ENCODE measurements around the gene CDHR3. TPM values are rescaled to one million over a fixed set of nuclear protein-coding genes. Genes with fewer than 3 reads are reported as not detected.

CDHR3 gene
- total RNA-seq, 1 experiment from 2014 or later = 19.1 TPM

- H3K36me3 Mint-ChIP-seq = peaks cover 39% of the 10 kb centered on the region
- no peak for TF ChIP-seq ZBTB43 (CRISPR knock-in tag; IDR thresholded peaks at IDR 0.05)
- TF ChIP-seq HMGA2 (CRISPR knock-in tag; IDR thresholded peaks at IDR 0.05) = no peak
- TF ChIP-seq CBFB (CRISPR knock-in tag; IDR thresholded peaks at IDR 0.05; ENCODE audit: low read depth) = no peak
- no peak for TF ChIP-seq SMAD3 (CRISPR knock-in tag; IDR thresholded peaks at IDR 0.05; ENCODE audit: borderline replicate concordance)
- peak; percentile 76 for TF ChIP-seq ETV6 (CRISPR knock-in tag; IDR thresholded peaks at IDR 0.05)
- no peak for TF ChIP-seq IRF1 (CRISPR knock-in tag; IDR thresholded peaks at IDR 0.05)
- no peak for TF ChIP-seq AR (CRISPR knock-in tag; IDR thresholded peaks at IDR 0.05)
- no peak for TF ChIP-seq TP53 (CRISPR knock-in tag; IDR thresholded peaks at IDR 0.05)
- TF ChIP-seq ZNF423 (CRISPR knock-in tag; IDR thresholded peaks at IDR 0.05) = no peak
- TF ChIP-seq MXD4 (CRISPR knock-in tag; IDR thresholded peaks at IDR 0.05; ENCODE audit: borderline replicate concordance) = no peak
- TF ChIP-seq NR3C1 (CRISPR knock-in tag; conservative IDR thresholded peaks at IDR 0.05; ENCODE audit: low read depth) = no peak
- TF ChIP-seq TCF7 (CRISPR knock-in tag; IDR thresholded peaks at IDR 0.05; ENCODE audit: low read depth) = no peak
- TF ChIP-seq ERG (CRISPR knock-in tag; IDR thresholded peaks at IDR 0.05) = no peak
- TF ChIP-seq PRDM15 (CRISPR knock-in tag; IDR thresholded peaks at IDR 0.05) = no peak
- TF ChIP-seq SMAD4 (CRISPR knock-in tag; IDR thresholded peaks at IDR 0.05) = no peak
- TF ChIP-seq ARID4B (CRISPR knock-in tag; IDR thresholded peaks at IDR 0.05; ENCODE audit: borderline replicate concordance) = no peak
- no peak for TF ChIP-seq GRHL2 (CRISPR knock-in tag; IDR thresholded peaks at IDR 0.05; ENCODE audit: insufficient replicate concordance, severe bottlenecking)
- TF ChIP-seq ZNF219 (CRISPR knock-in tag; IDR thresholded peaks at IDR 0.05; ENCODE audit: borderline replicate concordance) = no peak
- TF ChIP-seq IRF2 (CRISPR knock-in tag; IDR thresholded peaks at IDR 0.05; ENCODE audit: borderline replicate concordance, low read depth) = no peak
- TF ChIP-seq ATF2 (CRISPR knock-in tag; IDR thresholded peaks at IDR 0.05; ENCODE audit: borderline replicate concordance, low read depth) = no peak
- no peak for TF ChIP-seq ZNF396 (CRISPR knock-in tag; IDR thresholded peaks at IDR 0.05; ENCODE audit: borderline replicate concordance)
These were observed 46.6 kb downstream of the CDHR3 start for GRCh38 chr7:106009503-106010226.

More at GRCh38 chr7:106009503-106010226, 46.6 kb downstream of the CDHR3 start:
- peaks cover 30% of the 10 kb centered on the region for H3K27me3 Mint-ChIP-seq (ENCODE audit: low read depth)
- ATAC-seq = peak; percentile 94
- DNase-seq (ENCODE audit: low spot score) = peak; percentile 95
- POLR2A ChIA-PET = interaction anchor here (0.6 to 0.9 kb wide), 3 partner anchors 10 to 252 kb away, joined by 3 to 6 read pairs (median 4); no protein-coding TSS in a partner anchor
- H3K4me1 Mint-ChIP-seq = peaks cover 21% of the 10 kb centered on the region
- H3K27ac Mint-ChIP-seq = peak overlapping the region; percentile 98
- H3K4me3 Mint-ChIP-seq = peak overlapping the region; percentile 56
- peaks cover 42% of the 10 kb centered on the region for H3K9me3 Mint-ChIP-seq
- CTCF ChIA-PET = interaction anchor here (0.6 to 3.7 kb wide), 26 partner anchors 8 to 413 kb away, joined by 3 to 26 read pairs (median 4); partner anchors contain the start of gene CDHR3
